ENCODE results near the gene NOD1.
A peak's percentile ranks its signal among the peaks of the same experiment; 100 is the strongest.
"Not testable (repeated sequence)": the region's sequence is repeated elsewhere in the genome, so short reads cannot be mapped to it uniquely, and the experiment has no call there.

The NOD1 gene

GRCh38 chr7:30478349-30479201 lies at the start of gene NOD1:
Gene NOD1 (minus strand): TSS chr7:30478784. CDS start chr7:30456921, 21,863 bp downstream.
- peak; percentile 83 for DNase-seq

- DNase-seq: not testable (repeated sequence)
Observed at GRCh38 chr7:30527297-30527696, 48.7 kb upstream of the NOD1 start.

GRCh38 chr7:30526163-30526562 lies 47.6 kb upstream of the NOD1 start:
- peak; percentile 57 for DNase-seq

- DNase-seq: no peak
Observed at GRCh38 chr7:30525429-30525828, 46.8 kb upstream of the NOD1 start.

GRCh38 chr7:30524545-30524944 lies 46.0 kb upstream of the NOD1 start:
- DNase-seq: no peak

- DNase-seq: no peak
Observed at GRCh38 chr7:30523466-30523865, 44.9 kb upstream of the NOD1 start.

- DNase-seq: no peak
Observed at GRCh38 chr7:30522159-30522558, 43.6 kb upstream of the NOD1 start.

- DNase-seq: no peak
Observed at GRCh38 chr7:30521532-30521931, 42.9 kb upstream of the NOD1 start.

GRCh38 chr7:30519122-30519521 lies 40.5 kb upstream of the NOD1 start:
- no peak for DNase-seq

- DNase-seq: no peak
Observed at GRCh38 chr7:30515761-30516160, 37.2 kb upstream of the NOD1 start.

- no peak for DNase-seq
Observed at GRCh38 chr7:30514776-30515175, 36.2 kb upstream of the NOD1 start.

- DNase-seq: no peak
Observed at GRCh38 chr7:30514177-30514576, 35.6 kb upstream of the NOD1 start.

- no peak for DNase-seq
Observed at GRCh38 chr7:30513762-30514161, 35.2 kb upstream of the NOD1 start.

- peak; percentile 6 for DNase-seq
Observed at GRCh38 chr7:30511973-30512662, 33.5 kb upstream of the NOD1 start.

- no peak for DNase-seq
Observed at GRCh38 chr7:30511494-30511893, 32.9 kb upstream of the NOD1 start.

- DNase-seq: peak; percentile 47
Observed at GRCh38 chr7:30510124-30511075, 31.8 kb upstream of the NOD1 start.

GRCh38 chr7:30509171-30509857 lies 30.7 kb upstream of the NOD1 start:
- DNase-seq: not testable (repeated sequence)

- DNase-seq: not testable (repeated sequence)
Observed at GRCh38 chr7:30507346-30507900, 28.8 kb upstream of the NOD1 start.

- no peak for DNase-seq
Observed at GRCh38 chr7:30505174-30505697, 26.7 kb upstream of the NOD1 start.

- peak; percentile 100 for DNase-seq
Observed at GRCh38 chr7:30504301-30505173, 26.0 kb upstream of the NOD1 start, which contains the start of gene GGCT. Gene GGCT (minus strand): TSS chr7:30504829. CDS start chr7:30504709, 120 bp downstream.

Data from NCI-H82 (cell line).